Endometrial microvascular endothelial cells (primary cell): ENCODE measurements around the gene AVPR1B. TPM values are rescaled to one million over a fixed set of nuclear protein-coding genes. Genes with fewer than 3 reads are reported as not detected.

Experiments used
- in situ Hi-C: cut with HindIII; loops from 2 replicates; pipeline ENCODE4 v1.10.0; 2017; ENCODE audit warnings: low sequenced_read_pairs, low pct_unique_long_range_greater_than_20kb; ENCODE audit errors: inconsistent ontology term
- total RNA-seq: library from RNA; depleted of rRNA; stranded (reverse); fragments of >200 nt; gene quantifications from one replicate; pipeline ENCODE4 v1.2.3, GENCODE V29; 2015; ENCODE audit errors: inconsistent ontology term

The AVPR1B gene
- total RNA-seq = not detected

- in situ Hi-C loops = loop anchor here (25.0 kb wide), 2 partner anchors 130 to 330 kb away; partner anchors contain the start of gene RAB29
Measured at GRCh38 chr1:206117151-206117948, at the start of gene AVPR1B. TSS of gene AVPR1B (minus strand) at chr1:206117388. CDS start at chr1:206116890, 498 bp downstream.

DNA sequence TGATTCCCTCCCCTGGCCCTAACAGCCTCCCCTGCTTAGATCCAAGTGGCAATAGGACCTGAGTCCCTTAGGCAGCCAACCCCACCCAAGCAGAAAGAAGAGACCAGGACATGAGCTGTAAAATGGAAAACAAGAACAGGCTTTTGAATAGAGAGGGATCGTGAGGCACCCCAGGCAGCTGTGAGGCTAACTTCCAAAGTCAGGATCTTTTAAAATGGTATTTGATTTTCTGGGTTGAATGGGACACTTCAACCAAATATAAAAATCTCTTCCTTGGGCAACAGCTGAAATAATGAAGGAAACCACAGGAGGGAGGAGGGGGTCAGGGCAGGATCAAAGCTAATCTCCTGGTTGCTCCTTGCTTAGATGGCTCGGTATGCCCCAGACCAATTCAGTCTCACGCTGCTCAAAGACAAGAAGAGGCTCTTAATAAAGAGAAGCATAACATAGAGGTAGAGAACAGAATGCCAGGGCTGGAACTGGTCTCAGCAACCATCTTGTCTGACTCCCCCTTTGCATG, 28.6 kb upstream of the AVPR1B start:
- in situ Hi-C loops = no loop called here

DNA sequence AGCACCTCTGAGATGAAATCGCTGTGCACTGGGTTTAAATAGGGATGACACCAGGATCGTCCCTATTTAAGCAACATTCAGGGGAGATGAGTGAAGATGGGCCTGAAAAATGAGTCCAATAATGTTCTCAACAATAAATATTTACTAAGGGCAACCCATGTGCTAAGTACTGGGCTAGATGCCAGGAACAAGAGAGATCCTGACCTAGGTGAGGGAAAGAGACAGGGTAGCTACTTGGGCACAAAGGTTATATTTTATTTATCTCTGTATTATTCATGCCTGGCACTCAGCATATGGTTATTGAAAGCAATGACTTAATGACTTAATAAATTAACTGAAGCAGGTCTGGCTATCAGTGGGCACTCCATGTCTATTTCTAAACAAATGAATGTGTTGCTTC, 27.4 kb upstream of the AVPR1B start:
- in situ Hi-C loops = no loop called here

DNA sequence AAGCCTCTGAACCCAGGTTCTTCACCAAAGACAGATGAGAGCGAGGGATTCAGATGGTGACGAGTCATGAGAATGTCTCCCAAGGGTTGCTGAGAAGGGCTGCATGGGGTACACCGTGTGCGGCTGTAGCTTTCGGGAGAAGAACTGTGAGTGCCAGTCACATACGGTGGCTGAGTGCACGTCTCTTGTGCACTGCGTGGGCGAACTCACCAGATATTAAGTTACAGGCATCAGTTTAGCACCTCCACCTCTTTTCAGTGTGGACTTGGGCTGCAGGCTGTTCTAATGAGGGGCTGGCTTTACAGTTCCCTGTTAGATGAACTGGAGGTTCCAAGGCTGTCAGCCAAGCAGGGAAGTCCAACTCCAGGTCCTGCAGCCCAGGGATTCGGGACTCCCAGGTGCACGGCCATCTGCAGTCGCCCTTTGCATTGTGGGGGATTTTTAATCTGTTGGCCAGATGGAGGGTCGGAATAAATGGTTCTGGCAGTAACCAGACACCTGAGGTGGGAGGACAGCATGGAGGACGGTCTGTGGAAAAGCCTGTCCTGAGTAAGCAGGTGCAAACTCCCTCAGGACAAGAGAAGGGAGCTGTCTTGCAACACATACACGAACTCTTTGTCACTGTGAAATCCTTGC, 26.5 kb upstream of the AVPR1B start:
- in situ Hi-C loops = no loop called here

DNA sequence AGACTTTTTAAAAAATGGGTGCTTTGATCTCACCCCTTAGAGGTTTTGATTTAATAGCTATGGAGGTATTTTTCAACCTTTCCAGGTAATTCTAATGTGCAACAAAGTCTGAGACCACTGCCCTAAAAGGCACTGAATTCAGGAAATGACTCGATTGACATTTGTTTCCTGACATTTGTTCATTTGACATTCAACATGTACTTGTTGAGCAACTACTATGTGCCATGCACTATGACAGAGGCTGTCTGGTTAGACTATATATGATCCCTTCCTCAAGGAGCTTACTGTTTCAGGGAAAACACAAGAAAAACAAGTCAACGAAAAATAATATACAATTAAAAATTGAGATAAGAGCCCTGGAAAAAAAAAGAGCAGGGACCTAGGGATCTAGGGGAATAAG, 25.6 kb upstream of the AVPR1B start:
- in situ Hi-C loops = no loop called here

DNA sequence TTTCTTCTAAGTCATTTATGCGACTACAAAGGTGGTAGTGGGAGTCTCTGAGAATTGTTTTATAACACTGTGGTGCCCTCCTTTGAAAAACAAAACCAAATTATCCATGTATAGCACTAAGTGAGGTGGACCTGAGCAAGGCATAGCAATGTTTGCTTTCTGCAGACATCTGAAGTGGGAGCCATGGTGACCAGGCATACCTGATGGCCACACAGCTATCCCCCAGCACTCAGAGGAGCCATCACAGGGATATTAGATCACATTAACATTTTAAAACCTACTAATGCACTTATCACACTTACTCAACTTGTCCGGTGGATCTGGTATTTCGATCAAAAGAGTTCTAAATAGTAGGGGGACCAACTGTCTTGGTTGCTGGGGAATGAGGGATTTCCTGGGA, 24.8 kb upstream of the AVPR1B start:
- in situ Hi-C loops = no loop called here

GRCh38 chr1:206136241-206136640, 19.1 kb upstream of the AVPR1B start:
- in situ Hi-C loops = no loop called here

- in situ Hi-C loops = no loop called here
Measured at GRCh38 chr1:206135248-206135647, 18.1 kb upstream of the AVPR1B start.

- in situ Hi-C loops = no loop called here
Measured at GRCh38 chr1:206133751-206134415, 16.7 kb upstream of the AVPR1B start.

DNA sequence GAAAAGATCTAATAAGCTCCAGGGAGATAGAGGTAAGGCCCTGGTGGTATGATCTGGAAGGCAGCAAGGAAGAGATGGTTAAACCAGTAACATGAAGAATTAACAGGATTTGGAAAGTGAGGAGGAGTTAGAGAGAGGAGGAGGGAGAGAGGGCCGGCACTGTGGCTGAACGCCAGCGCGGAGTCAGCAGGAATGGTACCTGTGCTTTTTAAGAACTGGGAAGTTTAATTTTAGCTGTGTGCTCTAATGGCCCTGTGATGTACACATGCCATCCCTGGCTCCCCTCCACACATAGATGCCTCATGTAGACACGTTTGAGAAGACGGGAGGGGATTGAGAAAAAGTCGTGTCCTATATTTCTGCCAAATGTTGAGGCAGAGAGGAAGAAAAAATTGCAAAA, 13.8 kb upstream of the AVPR1B start:
- in situ Hi-C loops = no loop called here

- in situ Hi-C loops = no loop called here
Measured at GRCh38 chr1:206128196-206128595, 11.0 kb upstream of the AVPR1B start.

- in situ Hi-C loops = no loop called here
Measured at GRCh38 chr1:206127336-206127735, 10.1 kb upstream of the AVPR1B start.

- in situ Hi-C loops = no loop called here
Measured at GRCh38 chr1:206125346-206125745, 8.2 kb upstream of the AVPR1B start.

DNA sequence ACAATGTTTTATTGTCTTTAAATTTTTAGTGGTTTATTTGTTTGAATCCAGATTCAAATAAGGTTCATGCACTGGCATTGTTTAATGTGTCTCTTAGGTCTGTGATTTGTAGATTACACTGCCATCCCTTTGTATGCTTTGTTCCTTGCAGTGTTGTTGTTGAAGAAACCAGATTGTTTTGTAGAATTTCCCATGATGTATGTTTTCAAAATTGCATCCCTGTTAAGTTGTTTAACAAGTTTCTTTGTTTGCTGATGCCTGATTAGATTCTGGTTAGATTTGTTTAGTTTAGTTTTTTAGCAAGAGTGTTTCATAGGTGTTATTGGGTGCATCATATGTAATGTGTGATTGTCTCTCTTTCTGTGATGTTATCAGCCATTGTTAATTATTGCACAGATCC, 5.5 kb upstream of the AVPR1B start:
- in situ Hi-C loops = loop anchor here (25.0 kb wide), 2 partner anchors 135 to 335 kb away; partner anchors contain the start of gene RAB29

DNA sequence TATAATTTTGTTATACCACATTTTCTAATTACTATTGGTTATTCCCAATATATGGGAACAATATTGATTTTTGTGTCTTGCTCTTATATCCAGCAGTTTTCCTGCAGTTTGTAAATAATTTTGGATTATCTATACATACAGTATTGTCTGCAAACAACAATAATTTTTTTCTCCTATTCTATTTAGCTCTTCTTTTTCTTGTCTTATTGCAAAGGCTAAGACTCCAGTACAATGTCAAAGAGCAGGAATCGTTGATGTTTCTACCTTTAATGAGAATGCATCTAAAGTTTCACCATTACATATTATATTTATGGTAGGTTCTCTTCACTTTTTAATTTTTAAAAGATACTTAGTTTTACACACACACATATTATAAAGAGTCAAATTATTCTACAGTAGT, 4.1 kb upstream of the AVPR1B start:
- in situ Hi-C loops = loop anchor here (25.0 kb wide), 2 partner anchors 134 to 334 kb away; partner anchors contain the start of gene RAB29

DNA sequence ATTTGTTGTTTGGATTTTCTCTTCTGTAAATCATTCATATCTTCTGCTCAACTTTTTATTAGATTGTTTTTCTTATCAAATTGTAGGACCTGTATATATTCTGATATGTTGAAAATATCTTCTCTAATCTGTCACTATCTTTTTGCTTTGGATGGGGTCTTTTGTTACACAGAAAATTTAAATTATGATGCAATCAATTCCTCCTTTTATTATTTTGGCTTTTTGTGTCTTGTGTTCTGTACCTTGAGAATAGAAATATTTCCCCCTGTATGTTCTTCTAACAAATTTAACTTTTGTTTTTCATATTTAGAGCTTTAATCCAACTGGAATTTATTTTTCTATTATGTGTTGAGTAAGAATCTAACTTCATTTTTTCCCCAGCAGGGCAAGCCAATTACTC, 3.2 kb upstream of the AVPR1B start:
- in situ Hi-C loops = loop anchor here (25.0 kb wide), 2 partner anchors 133 to 333 kb away; partner anchors contain the start of gene RAB29

GRCh38 chr1:206116873-206117150, 376 bp downstream of the AVPR1B start:
- in situ Hi-C loops = loop anchor here (25.0 kb wide), 2 partner anchors 130 to 330 kb away; partner anchors contain the start of gene RAB29

GRCh38 chr1:206116191-206116872, 856 bp downstream of the AVPR1B start:
- in situ Hi-C loops = loop anchor here (25.0 kb wide), 2 partner anchors 129 to 329 kb away; partner anchors contain the start of gene RAB29

DNA sequence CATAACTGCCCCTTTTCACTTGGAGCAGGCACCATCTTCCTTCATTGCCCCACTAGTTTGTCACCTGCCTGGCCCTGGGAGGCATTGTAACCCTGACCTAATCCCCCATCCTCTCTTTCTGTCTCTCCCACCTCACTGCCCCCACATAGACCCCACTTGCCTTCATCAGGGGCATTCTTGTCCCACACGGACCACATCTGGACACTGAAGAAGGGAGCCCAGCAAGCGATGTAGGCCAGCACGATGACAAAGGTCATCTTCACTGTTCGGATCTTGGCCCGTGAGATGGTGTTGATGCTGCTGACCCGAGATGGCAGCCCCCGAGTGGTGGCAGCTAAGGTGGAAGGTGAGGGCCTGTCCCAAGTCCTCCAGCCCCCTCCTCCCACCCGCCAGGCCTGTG, 1.4 kb downstream of the AVPR1B start:
- in situ Hi-C loops = loop anchor here (25.0 kb wide), 2 partner anchors 128 to 328 kb away; partner anchors contain the start of gene RAB29
